Upper lobe of right lung (tissue), 1 donor: ENCODE data around the gene TSPAN11. TPM values are rescaled to one million over a fixed set of nuclear protein-coding genes. Genes with fewer than 3 reads are reported as not detected.

Source experiments
- ATAC-seq: fragments of 200-7000 bp; cut with Tn5 transposase; one replicate; pipeline ENCODE4 v1.9.1; 2020; ENCODE audit warnings: mild to moderate bottlenecking, moderate library complexity
- DNase-seq: peaks from one replicate; pipeline ENCODE4 v3.0.0-alpha.2; 2020
- H3K27ac ChIP-seq: fragments of 200-600 bp; one replicate; pipeline ENCODE4 v1.8.0; 2022
- H3K27me3 ChIP-seq: fragments of 200-600 bp; one replicate; pipeline ENCODE4 v1.8.0; 2022; ENCODE audit warnings: mild to moderate bottlenecking
- H3K36me3 ChIP-seq: fragments of 200-600 bp; one replicate; pipeline ENCODE4 v1.8.0; 2022
- H3K4me1 ChIP-seq: fragments of 200-600 bp; one replicate; pipeline ENCODE4 v1.8.0; 2022
- H3K4me3 ChIP-seq: fragments of 200-600 bp; one replicate; pipeline ENCODE4 v1.8.0; 2022; ENCODE audit warnings: mild to moderate bottlenecking
- H3K9me3 ChIP-seq: fragments of 200-600 bp; one replicate; pipeline ENCODE4 v1.8.0; 2022
- intact Hi-C: fragments of 100-400 bp; cut with DNase I; formaldehyde crosslinking; loops from one replicate; pipeline ENCODE4 v1.11.0; 2022
- long read RNA-seq: library from polyadenylated mRNA; unstranded; transcript quantifications from one replicate; pipeline ENCODE4 v2.0.0, GENCODE V29; 2021
- total RNA-seq: library from RNA; stranded (reverse); fragmentation: NEBNext Ultra II Directional; extraction: Animal tissue kit (Norgen Biotek cat#: 25700); gene quantifications from one replicate; pipeline ENCODE4 v1.2.1, GENCODE V29; 2021
- TF ChIP-seq, protein P1 (sequence below): fragments of 200-600 bp; IDR thresholded peaks from one replicate; pipeline ENCODE4 v1.8.0; 2022; ENCODE audit warnings: antibody characterized with exemption
- donor health status: DM: no; HTN: yes; CAD: no; lungs with severe emphysema.

Gene TSPAN11, protein sequence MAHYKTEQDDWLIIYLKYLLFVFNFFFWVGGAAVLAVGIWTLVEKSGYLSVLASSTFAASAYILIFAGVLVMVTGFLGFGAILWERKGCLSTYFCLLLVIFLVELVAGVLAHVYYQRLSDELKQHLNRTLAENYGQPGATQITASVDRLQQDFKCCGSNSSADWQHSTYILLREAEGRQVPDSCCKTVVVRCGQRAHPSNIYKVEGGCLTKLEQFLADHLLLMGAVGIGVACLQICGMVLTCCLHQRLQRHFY
- 7.8 TPM for total RNA-seq
- long read RNA-seq, partial matches to known transcripts, result 0 of 12 reads
- long read RNA-seq, other reads (novel, unspliced or antisense), result 8 of 12 reads

- Histone ChIP-seq H3K9me3 (no peaks in the 10 kb centered on the region), H3K36me3 (no peaks in the 10 kb centered on the region), H3K27me3 (peaks cover 22% of the 10 kb centered on the region), H3K4me3 (peak within 1 kb of the TSS; percentile 40), H3K4me1 (peaks cover 3% of the 10 kb centered on the region), H3K27ac (peak within 1 kb of the TSS; percentile 47)
- intact Hi-C loops, result no loop called here
- TF ChIP-seq, protein P1, sequence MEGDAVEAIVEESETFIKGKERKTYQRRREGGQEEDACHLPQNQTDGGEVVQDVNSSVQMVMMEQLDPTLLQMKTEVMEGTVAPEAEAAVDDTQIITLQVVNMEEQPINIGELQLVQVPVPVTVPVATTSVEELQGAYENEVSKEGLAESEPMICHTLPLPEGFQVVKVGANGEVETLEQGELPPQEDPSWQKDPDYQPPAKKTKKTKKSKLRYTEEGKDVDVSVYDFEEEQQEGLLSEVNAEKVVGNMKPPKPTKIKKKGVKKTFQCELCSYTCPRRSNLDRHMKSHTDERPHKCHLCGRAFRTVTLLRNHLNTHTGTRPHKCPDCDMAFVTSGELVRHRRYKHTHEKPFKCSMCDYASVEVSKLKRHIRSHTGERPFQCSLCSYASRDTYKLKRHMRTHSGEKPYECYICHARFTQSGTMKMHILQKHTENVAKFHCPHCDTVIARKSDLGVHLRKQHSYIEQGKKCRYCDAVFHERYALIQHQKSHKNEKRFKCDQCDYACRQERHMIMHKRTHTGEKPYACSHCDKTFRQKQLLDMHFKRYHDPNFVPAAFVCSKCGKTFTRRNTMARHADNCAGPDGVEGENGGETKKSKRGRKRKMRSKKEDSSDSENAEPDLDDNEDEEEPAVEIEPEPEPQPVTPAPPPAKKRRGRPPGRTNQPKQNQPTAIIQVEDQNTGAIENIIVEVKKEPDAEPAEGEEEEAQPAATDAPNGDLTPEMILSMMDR, result no peak
- DNase-seq (no peak), ATAC-seq (peak; percentile 72)
These were observed at the start of gene TSPAN11 for GRCh38 chr12:30926243-30927221. TSS of gene TSPAN11 (plus strand) at chr12:30926748. CDS start at chr12:30953992, 27,244 bp downstream.

- Histone ChIP-seq H3K4me3 (no peak overlapping the region), H3K27ac (peak overlapping the region; percentile 66), H3K9me3 (no peaks in the 10 kb centered on the region), H3K36me3 (no peaks in the 10 kb centered on the region), H3K27me3 (no peaks in the 10 kb centered on the region), H3K4me1 (no peaks in the 10 kb centered on the region)
- intact Hi-C loops, result no loop called here
- TF ChIP-seq, protein P1, result no peak
- DNase-seq, result peak; percentile 72
- peak; percentile 87 for ATAC-seq
These were observed 49.3 kb upstream of the TSPAN11 start for GRCh38 chr12:30877105-30877875.

DNA sequence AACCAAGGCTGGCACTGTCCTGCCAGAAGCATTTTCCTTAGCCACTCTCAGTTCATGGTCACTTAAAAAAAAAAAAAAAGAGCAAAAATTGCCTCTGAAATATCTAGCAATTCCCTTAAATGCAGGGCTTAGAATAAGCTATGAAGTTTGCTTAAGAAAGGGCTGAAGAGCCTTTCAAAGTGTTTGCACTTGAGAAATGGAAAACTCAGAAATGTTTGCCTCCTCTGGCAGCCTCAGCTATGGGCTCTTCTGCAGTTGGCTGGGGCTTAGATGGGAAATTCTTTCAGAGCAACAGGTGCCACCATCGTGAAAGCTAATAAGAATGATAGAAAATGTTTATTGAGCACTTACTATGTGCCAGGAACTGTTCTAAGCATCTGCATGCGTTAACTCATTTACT, 48.5 kb upstream of the TSPAN11 start:
- TF ChIP-seq, protein P1, result no peak
- Histone ChIP-seq H3K27ac (peak overlapping the region; percentile 42), H3K36me3 (no peaks in the 10 kb centered on the region), H3K4me3 (no peak overlapping the region), H3K9me3 (no peaks in the 10 kb centered on the region), H3K27me3 (no peaks in the 10 kb centered on the region), H3K4me1 (no peaks in the 10 kb centered on the region)
- no peak for DNase-seq
- peak; percentile 56 for ATAC-seq
- intact Hi-C loops, result no loop called here

DNA sequence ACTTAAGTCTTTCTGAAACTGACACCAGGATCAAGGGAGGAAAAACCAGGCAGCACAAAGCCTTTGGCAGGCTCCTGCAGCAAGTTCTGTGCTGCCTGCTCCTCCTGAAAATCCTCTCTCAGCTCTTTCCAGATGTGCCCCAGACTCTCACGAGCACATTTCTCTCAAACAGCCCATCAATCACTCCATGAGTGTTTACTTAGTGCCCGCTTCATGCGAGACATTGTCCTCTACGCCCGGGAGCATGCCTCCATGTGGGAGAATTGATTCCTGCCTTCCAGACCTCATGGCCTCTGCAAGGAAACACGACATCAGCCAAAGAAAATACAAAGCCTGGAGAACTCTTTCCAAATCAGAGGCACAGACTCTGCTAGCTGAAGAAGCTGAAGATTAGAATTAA, 46.5 kb upstream of the TSPAN11 start:
- H3K27ac ChIP-seq, result no peak overlapping the region

DNA sequence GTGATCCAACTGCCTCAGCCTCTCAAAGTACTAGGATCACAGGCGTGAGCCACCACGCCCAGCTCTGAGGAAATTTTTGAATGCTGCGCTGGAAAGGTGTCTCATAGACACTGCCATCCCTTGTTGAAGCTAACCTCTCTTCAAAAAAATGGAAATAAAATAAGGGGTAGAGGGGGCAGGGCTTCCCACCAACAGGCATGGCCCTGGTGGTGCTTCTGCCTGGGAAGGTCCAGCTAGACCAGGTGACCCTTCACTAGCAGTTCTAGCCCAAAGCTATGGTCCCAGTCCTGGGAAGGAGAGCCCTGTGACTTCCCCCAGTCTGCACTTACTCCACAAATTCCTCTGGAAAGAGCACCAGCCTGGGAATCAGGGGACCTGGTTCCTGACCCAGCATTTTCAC, 45.7 kb upstream of the TSPAN11 start:
- intact Hi-C loops, result no loop called here
- Histone ChIP-seq H3K27ac (no peak overlapping the region), H3K4me3 (no peak overlapping the region), H3K4me1 (no peaks in the 10 kb centered on the region), H3K9me3 (no peaks in the 10 kb centered on the region), H3K36me3 (no peaks in the 10 kb centered on the region), H3K27me3 (no peaks in the 10 kb centered on the region)
- ATAC-seq (no peak), DNase-seq (no peak)
- TF ChIP-seq, protein P1, result no peak

More for the DNA sequence above, 46.5 kb upstream of the TSPAN11 start:
- Histone ChIP-seq H3K4me3 (no peak overlapping the region), H3K27me3 (no peaks in the 10 kb centered on the region), H3K36me3 (no peaks in the 10 kb centered on the region), H3K4me1 (no peaks in the 10 kb centered on the region), H3K9me3 (no peaks in the 10 kb centered on the region)
- intact Hi-C loops, result no loop called here
- ATAC-seq (no peak), DNase-seq (no peak)
- TF ChIP-seq, protein P1, result no peak
